ENCODE results near the gene COL23A1. TPM values are rescaled to one million over a fixed set of nuclear protein-coding genes. Genes with fewer than 3 reads are reported as not detected.

The COL23A1 gene
- total RNA-seq, 2 experiments from 2014 or later: 0.15 TPM; not detected in 1

GRCh38 chr5:178355671-178356070 is 234.5 kb downstream of the COL23A1 start:
- Mint-ChIP-seq H3K4me1 (ENCODE audit: low read depth) (peaks cover 9% of the 10 kb centered on the region), H3K36me3 (no peaks in the 10 kb centered on the region), H3K9me3 (no peaks in the 10 kb centered on the region), H3K4me3 (no peak overlapping the region), H3K27ac (no peak overlapping the region), H3K27me3 (peaks cover 12% of the 10 kb centered on the region)
- intact Hi-C loops (cut with micrococcal nuclease): no loop called here
- DNase-seq: no peak
- ChIA-PET POLR2A (no interaction called here), CTCF (no interaction called here)

- Mint-ChIP-seq H3K4me3 (no peak overlapping the region), H3K36me3 (no peaks in the 10 kb centered on the region), H3K4me1 (ENCODE audit: low read depth) (peaks cover 9% of the 10 kb centered on the region), H3K27ac (no peak overlapping the region), H3K9me3 (no peaks in the 10 kb centered on the region), H3K27me3 (peaks cover 10% of the 10 kb centered on the region)
- CTCF ChIA-PET: no interaction called here
- POLR2A ChIA-PET: no interaction called here
- no peak for DNase-seq
- intact Hi-C loops (cut with micrococcal nuclease): no loop called here
Measured at GRCh38 chr5:178353461-178353860, 236.7 kb downstream of the COL23A1 start.

GRCh38 chr5:178352035-178352349 is 238.2 kb downstream of the COL23A1 start:
- no peak overlapping the region for H3K4me3 Mint-ChIP-seq
- intact Hi-C loops (cut with micrococcal nuclease): no loop called here
- no peak overlapping the region for H3K27ac Mint-ChIP-seq
- no peaks in the 10 kb centered on the region for H3K9me3 Mint-ChIP-seq
- peaks cover 10% of the 10 kb centered on the region for H3K27me3 Mint-ChIP-seq
- H3K36me3 Mint-ChIP-seq: no peaks in the 10 kb centered on the region
- ChIA-PET CTCF (no interaction called here), POLR2A (no interaction called here)
- peaks cover 7% of the 10 kb centered on the region for H3K4me1 Mint-ChIP-seq (ENCODE audit: low read depth)
- no peak for DNase-seq

GRCh38 chr5:178351221-178352034 is 238.8 kb downstream of the COL23A1 start:
- Mint-ChIP-seq H3K4me3 (no peak overlapping the region), H3K36me3 (no peaks in the 10 kb centered on the region), H3K9me3 (no peaks in the 10 kb centered on the region), H3K4me1 (ENCODE audit: low read depth) (peaks cover 4% of the 10 kb centered on the region), H3K27ac (no peak overlapping the region), H3K27me3 (peaks cover 10% of the 10 kb centered on the region)
- CTCF ChIA-PET: no interaction called here
- POLR2A ChIA-PET: no interaction called here
- no peak for DNase-seq
- intact Hi-C loops (cut with micrococcal nuclease): no loop called here

- Mint-ChIP-seq H3K9me3 (no peaks in the 10 kb centered on the region), H3K4me3 (no peak overlapping the region), H3K4me1 (ENCODE audit: low read depth) (no peaks in the 10 kb centered on the region), H3K36me3 (no peaks in the 10 kb centered on the region), H3K27me3 (peaks cover 6% of the 10 kb centered on the region), H3K27ac (no peak overlapping the region)
- no peak for DNase-seq
- ChIA-PET POLR2A (no interaction called here), CTCF (no interaction called here)
- intact Hi-C loops (cut with micrococcal nuclease): no loop called here
Measured at GRCh38 chr5:178350361-178351220, 239.6 kb downstream of the COL23A1 start.

GRCh38 chr5:178349625-178350353 is 240.4 kb downstream of the COL23A1 start:
- Mint-ChIP-seq H3K4me3 (no peak overlapping the region), H3K36me3 (no peaks in the 10 kb centered on the region), H3K27me3 (peaks cover 6% of the 10 kb centered on the region), H3K27ac (no peak overlapping the region), H3K4me1 (ENCODE audit: low read depth) (no peaks in the 10 kb centered on the region), H3K9me3 (no peaks in the 10 kb centered on the region)
- ChIA-PET POLR2A (no interaction called here), CTCF (no interaction called here)
- intact Hi-C loops (cut with micrococcal nuclease): no loop called here
- no peak for DNase-seq

GRCh38 chr5:178349075-178349511 is 241.1 kb downstream of the COL23A1 start:
- H3K4me3 Mint-ChIP-seq: no peak overlapping the region
- DNase-seq: no peak
- H3K27me3 Mint-ChIP-seq: peaks cover 2% of the 10 kb centered on the region
- POLR2A ChIA-PET: no interaction called here
- no peak overlapping the region for H3K27ac Mint-ChIP-seq
- intact Hi-C loops (cut with micrococcal nuclease): no loop called here
- no peaks in the 10 kb centered on the region for H3K4me1 Mint-ChIP-seq (ENCODE audit: low read depth)
- no peaks in the 10 kb centered on the region for H3K9me3 Mint-ChIP-seq
- CTCF ChIA-PET: no interaction called here
- no peaks in the 10 kb centered on the region for H3K36me3 Mint-ChIP-seq

- H3K4me1 Mint-ChIP-seq (ENCODE audit: low read depth): no peaks in the 10 kb centered on the region
- no peak overlapping the region for H3K4me3 Mint-ChIP-seq
- ChIA-PET POLR2A (no interaction called here), CTCF (no interaction called here)
- no peaks in the 10 kb centered on the region for H3K36me3 Mint-ChIP-seq
- H3K9me3 Mint-ChIP-seq: no peaks in the 10 kb centered on the region
- intact Hi-C loops (cut with micrococcal nuclease): no loop called here
- H3K27me3 Mint-ChIP-seq: peaks cover 2% of the 10 kb centered on the region
- no peak for DNase-seq
- no peak overlapping the region for H3K27ac Mint-ChIP-seq
Measured at GRCh38 chr5:178348356-178349074, 241.7 kb downstream of the COL23A1 start.

- intact Hi-C loops (cut with micrococcal nuclease): no loop called here
- H3K27ac Mint-ChIP-seq: no peak overlapping the region
- H3K27me3 Mint-ChIP-seq: peaks cover 2% of the 10 kb centered on the region
- no peak overlapping the region for H3K4me3 Mint-ChIP-seq
- ChIA-PET CTCF (no interaction called here), POLR2A (no interaction called here)
- no peaks in the 10 kb centered on the region for H3K4me1 Mint-ChIP-seq (ENCODE audit: low read depth)
- H3K9me3 Mint-ChIP-seq: no peaks in the 10 kb centered on the region
- no peaks in the 10 kb centered on the region for H3K36me3 Mint-ChIP-seq
- no peak for DNase-seq
Measured at GRCh38 chr5:178347956-178348355, 242.2 kb downstream of the COL23A1 start.

GRCh38 chr5:178346607-178347334 is 243.4 kb downstream of the COL23A1 start:
- Mint-ChIP-seq H3K4me3 (no peak overlapping the region), H3K4me1 (ENCODE audit: low read depth) (no peaks in the 10 kb centered on the region), H3K9me3 (no peaks in the 10 kb centered on the region), H3K27ac (no peak overlapping the region), H3K36me3 (no peaks in the 10 kb centered on the region), H3K27me3 (no peaks in the 10 kb centered on the region)
- intact Hi-C loops (cut with micrococcal nuclease): no loop called here
- DNase-seq: no peak
- CTCF ChIA-PET: no interaction called here
- POLR2A ChIA-PET: no interaction called here

- Mint-ChIP-seq H3K9me3 (no peaks in the 10 kb centered on the region), H3K27me3 (no peaks in the 10 kb centered on the region), H3K4me1 (ENCODE audit: low read depth) (no peaks in the 10 kb centered on the region), H3K4me3 (no peak overlapping the region), H3K36me3 (no peaks in the 10 kb centered on the region), H3K27ac (no peak overlapping the region)
- intact Hi-C loops (cut with micrococcal nuclease): no loop called here
- ChIA-PET CTCF (no interaction called here), POLR2A (no interaction called here)
- no peak for DNase-seq
Measured at GRCh38 chr5:178343306-178343705, 246.9 kb downstream of the COL23A1 start.

- Mint-ChIP-seq H3K27me3 (peaks cover 2% of the 10 kb centered on the region), H3K27ac (no peak overlapping the region), H3K9me3 (no peaks in the 10 kb centered on the region), H3K4me1 (ENCODE audit: low read depth) (no peaks in the 10 kb centered on the region), H3K4me3 (no peak overlapping the region), H3K36me3 (no peaks in the 10 kb centered on the region)
- POLR2A ChIA-PET: no interaction called here
- CTCF ChIA-PET: no interaction called here
- intact Hi-C loops (cut with micrococcal nuclease): no loop called here
- no peak for DNase-seq
Measured at GRCh38 chr5:178341851-178342140, 248.4 kb downstream of the COL23A1 start.
